ENCODE measurements around the gene FOXP1.

GRCh38 chr3:71268462-71268999 lies 315.0 kb downstream of the FOXP1 start:
- TF ChIP-seq EZH2 (conservative IDR thresholded peaks at IDR 0.05; ENCODE audit: low read depth, low read length), result no peak
- TF ChIP-seq NKX3-1 (CRISPR knock-in tag; IDR thresholded peaks at IDR 0.05), result no peak
- TF ChIP-seq ZNF629 (CRISPR knock-in tag; conservative IDR thresholded peaks at IDR 0.05), result no peak
- TF ChIP-seq HIVEP1 (CRISPR knock-in tag; IDR thresholded peaks at IDR 0.05), result no peak
- no peak for TF ChIP-seq ZFP36 (IDR thresholded peaks at IDR 0.05; ENCODE audit: borderline replicate concordance, low read depth, low read length, partially characterized antibody)
- TF ChIP-seq MXI1 (IDR thresholded peaks at IDR 0.05; ENCODE audit: borderline replicate concordance, low read depth, low read length), result no peak
- TF ChIP-seq CTCF (CRISPR knock-in tag; IDR thresholded peaks at IDR 0.05), result no peak
- no peak for TF ChIP-seq PHF20 (CRISPR knock-in tag; IDR thresholded peaks at IDR 0.05)
- no peak for TF ChIP-seq PCBP1 (IDR thresholded peaks at IDR 0.05; ENCODE audit: borderline replicate concordance, low read depth, low read length)
- no peak for TF ChIP-seq ONECUT2 (CRISPR knock-in tag; IDR thresholded peaks at IDR 0.05)
- TF ChIP-seq ZBTB46 (CRISPR knock-in tag; IDR thresholded peaks at IDR 0.05; ENCODE audit: borderline replicate concordance), result no peak
- no peak for TF ChIP-seq NONO (IDR thresholded peaks at IDR 0.05)
- TF ChIP-seq NONO (CRISPR knock-in tag; conservative IDR thresholded peaks at IDR 0.05), result no peak
